EL (cell line): ENCODE results near the gene VAT1L.
A peak's percentile ranks its signal among the peaks of the same experiment; 100 is the strongest.

ENCODE experiments used
- DNase-seq: peaks from one replicate; pipeline ENCODE4 v3.0.0-alpha.2; 2016

The VAT1L gene

DNA sequence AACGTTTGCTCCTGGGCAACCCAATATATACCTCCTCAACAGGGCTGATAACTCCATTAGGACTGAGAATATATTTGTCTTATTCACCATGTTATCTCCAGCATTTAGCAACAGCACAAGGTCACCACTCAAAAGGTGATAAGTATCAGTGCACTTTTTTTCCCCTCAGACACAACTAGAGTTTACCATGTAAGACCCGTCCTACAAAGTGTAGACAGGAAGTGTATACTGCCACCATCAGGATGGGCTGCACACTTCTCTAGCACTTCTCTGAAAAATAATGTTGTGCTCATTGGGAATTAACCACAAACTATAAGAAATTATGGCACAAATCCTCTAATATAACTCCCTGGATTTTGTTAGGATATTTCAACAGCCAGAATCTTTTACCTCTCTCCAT lies 5.7 kb upstream of the VAT1L start:
- DNase-seq, result no peak

DNA sequence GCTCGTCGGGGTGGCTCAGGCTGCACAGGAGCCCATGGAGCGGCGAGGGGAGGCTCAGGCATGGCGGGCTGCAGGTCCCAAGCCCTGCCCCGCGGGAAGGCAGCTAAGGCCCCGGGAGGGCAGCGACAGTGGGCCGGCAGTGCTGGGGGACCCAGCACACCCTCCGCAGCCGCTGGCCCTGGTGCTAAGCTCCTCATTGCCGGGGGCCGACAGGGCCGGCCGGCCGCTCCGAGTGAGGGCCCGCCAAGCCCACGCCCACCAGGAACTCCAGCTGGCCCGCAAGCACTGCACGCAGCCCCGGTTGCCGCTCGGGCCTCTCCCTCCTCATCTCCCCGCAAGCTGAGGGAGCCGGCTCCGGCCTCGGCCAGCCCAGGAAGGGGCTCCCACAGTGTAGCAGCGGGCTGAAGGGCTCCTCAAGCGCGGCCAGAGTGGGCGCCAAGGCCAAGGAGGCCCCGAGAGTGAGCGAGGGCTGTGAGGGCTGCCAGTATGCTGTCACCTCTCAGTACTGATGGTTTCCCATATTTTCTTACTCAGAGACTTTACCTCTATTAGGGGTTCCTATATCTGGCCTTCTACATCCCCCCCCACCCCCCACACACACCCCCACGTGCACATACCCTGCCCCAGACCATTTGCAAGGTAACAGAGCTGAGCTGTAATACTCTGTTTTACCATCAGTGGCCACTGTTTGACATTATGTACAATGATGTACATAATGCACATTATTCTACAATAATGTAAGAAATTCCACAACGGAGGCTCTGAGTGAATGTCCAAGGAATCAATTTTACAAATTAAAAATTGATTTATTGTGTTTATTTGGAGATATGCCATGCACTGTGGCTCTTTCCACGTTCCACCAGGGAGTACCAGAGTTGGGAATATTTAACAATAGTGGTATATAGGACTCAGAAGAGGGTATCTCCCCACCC lies 3.7 kb upstream of the VAT1L start:
- DNase-seq, result no peak

DNA sequence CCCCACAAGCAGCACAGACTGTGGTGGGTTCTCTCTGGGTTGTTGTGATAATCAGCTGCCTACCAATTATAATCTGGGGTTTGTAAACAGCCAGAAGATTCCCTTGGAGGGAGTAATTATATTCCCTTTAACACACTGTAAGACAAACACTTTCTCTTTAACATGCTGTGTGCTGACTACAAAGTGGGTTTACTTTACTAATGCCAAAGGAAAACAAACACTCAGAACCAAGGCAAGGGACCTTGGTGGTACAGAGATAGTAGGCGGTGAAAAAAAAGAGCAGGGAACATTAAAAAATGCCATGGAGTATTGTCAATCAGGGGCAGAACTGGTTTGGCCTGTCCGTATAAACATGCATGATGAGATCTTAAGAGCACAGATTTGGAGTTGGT lies 3.0 kb upstream of the VAT1L start:
- no peak for DNase-seq

DNA sequence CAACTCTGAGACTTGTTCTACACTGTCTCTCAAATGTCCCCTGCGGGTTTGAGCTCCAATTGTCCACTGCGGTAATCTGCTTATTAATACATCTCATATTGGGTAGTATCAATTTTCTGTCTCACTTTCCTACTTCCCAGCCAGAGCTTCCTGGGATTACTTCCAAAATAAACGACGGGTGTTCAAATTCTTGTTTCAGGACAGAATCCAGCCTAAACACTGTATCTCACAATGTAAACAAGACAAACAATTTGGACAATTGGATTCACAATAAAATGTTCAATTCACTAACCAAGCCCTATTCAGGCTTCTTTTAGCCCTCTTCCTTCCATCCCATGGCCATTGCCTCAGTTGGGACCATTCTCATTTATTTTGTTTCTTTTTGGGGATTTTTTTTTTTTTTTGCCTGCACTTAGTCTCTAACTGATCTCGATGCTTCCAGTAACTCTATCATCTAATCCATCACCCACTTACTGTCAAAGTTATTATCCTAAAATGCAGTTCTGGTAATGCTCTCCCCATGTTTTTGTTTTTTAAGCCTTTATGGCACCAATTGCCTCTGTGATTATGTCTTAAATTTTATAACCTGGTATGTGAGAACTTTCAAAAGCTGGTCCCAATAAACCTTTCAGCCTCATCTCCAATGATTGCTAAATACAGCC lies 2.0 kb upstream of the VAT1L start:
- no peak for DNase-seq

DNA sequence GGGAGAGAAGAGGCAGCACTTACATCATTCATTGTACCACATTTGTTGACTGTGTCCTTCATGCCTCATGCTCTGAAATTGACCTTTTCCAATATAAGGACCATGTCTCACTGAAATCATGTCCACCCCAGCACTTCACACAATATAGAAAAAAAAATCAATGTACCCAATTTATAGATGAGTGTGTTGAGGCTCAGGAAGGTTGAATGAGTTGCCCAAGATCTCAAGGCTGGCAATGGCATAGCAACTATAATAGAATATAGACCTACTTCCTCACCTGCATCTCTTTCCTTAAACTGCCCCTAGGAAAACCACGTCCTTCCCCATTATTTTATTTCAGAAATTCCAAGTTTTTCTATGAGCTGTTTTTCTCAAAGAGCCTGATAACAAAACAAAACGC lies 912 bp upstream of the VAT1L start:
- no peak for DNase-seq

DNA sequence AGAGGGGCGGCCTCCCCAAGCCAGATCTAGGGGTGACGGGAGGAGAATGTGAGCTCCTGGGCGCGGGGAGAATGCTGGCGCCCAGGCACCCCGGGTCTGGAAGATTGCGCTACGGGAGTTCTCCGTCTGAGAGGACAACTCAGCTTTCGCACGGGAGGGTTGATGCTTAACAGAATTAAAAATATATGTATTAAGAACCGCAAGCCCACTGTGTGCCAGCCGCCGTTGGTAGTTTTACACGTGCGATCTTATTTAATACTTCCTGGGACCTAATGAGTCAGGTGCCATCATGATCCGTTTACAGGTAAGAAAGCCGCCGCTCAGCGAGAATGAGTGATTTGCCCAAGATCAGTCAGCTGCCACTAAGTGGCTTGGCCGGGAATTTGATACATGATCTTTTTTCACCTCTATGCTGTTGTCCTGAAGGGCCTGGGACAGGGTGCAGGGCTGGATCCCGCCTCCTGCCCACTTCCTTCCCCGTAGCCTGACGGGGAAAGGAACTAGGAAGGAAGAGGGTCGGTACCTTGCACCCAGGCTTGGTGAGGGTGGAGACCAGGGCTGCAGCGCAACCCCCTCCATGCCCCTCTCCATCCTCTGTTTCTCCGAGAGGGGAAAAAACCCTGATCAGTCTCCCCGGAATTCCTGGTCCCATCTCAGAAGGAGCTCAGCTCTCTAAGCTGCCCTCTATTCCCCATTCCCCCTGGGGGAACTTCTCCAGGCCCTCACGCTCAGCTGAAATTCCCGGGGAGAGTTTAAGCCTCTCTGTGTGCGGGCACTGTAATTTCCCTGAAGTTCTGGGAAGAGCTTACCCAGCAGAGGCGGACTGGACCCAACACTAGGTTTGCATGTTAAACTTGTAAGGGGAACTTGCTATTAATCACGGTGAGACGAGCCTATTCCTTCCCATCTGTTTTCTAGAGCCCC lies 983 bp downstream of the VAT1L start:
- DNase-seq, result no peak

DNA sequence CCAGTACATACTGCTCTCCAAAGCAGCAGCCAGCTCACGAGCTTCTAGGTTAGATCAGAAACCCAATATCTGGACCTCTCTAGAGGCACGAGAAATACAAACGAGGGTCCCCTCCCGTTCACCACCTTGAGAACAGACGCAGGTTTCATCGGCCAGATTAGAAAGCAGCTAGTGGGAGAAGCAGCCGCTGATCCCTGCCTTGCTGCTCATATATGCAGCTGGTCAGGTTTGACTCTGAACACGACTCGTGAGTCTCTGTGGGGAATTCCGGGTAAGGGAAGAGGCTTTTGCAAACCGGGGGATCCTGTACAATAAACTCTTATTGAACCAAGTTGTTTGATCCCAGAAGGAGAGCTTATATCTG lies 1.6 kb downstream of the VAT1L start:
- no peak for DNase-seq

DNA sequence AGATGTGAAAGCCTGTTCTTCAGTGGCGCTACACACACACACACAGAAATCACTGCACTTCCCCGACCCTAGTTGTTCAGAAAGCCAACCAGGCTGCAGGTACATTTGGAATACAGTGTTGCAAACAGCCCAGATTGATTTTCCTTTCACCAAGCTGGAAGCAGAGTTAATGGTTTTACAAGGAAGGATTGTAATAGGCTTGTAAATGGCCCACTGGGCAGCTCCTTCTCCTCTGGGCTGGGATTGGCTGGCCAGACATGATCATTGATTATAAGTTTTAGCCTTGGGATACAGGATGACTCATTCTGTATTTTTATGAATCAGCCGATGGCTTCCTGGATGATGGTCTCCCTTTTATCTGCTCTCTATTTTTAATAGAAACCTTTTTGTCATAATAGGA lies 2.5 kb downstream of the VAT1L start:
- DNase-seq, result no peak

DNA sequence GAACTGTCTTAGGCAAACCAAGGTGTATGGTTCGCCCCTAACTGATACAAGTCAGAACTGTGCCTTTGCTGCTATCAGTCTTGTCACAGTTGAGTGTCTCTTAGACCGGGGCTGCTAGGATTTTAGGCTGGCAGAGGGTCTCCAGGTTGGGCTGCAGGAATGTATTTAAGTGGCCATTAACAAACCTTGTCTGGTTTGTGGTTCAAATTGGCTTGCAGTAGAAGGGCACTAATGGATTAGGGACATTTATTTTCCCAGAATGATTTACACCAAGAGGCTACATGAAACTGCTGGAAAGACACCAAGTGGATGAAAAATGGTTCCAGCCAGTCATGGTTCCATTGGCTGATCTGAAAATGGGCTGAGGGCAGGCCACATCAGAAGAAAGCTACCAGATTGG lies 5.1 kb downstream of the VAT1L start:
- no peak for DNase-seq

DNA sequence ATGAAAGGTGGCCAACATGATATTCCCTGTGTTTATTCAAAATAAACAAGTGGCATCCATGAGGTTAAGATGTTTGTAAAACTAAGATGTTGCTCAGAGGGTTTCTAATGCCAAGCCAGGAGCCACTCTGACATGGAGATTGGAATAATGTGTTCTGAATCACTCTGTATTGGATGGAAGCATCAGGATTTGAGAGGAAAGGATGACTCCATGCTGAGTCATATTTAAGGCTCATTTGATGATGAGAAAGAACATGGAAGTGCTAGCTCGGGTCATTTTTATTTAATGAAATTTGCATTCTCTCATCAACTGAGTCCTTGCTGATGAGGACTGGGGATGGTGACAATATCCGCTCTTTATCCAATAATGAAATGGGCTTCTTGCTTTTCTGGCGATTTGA lies 6.2 kb downstream of the VAT1L start:
- peak; percentile 45 for DNase-seq

DNA sequence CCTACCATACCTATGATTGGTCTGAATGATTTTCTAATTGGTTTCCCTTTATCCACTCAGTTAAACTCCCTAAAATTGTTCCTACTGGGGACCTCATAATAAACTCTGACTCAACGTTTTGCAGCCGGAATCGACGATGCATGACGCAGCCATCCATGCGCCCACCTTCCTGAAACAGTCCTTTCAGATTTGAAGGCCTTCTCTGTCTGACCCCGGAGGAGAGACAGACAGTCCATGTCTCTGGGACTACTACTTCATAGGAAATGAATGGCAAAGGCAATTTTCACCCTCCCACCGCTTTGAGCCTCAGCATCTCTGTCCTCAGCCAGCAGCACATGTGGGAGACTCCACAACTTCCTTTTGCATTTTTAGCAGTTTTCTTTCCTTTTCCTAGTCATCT lies 13.5 kb downstream of the VAT1L start:
- DNase-seq, result no peak

DNA sequence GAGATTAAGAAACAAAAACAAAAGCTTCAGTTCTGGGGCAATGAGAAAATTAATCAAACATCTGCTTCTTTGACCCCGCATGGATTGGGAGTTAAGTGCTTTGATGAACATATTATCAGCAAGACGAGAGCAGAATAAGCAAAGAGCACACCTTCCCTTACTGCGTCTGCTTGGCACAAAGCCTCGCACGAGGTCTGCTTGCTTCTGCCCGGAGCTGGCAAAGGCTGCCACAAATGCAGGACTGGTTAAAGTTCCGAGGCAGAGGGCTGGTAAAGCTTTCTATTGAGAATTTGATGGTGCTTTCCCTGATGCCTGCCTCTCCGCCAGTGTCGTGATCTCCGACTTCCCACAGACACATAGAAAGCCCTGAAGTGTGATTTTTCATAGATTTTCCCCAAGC lies 17.0 kb downstream of the VAT1L start:
- DNase-seq, result no peak

DNA sequence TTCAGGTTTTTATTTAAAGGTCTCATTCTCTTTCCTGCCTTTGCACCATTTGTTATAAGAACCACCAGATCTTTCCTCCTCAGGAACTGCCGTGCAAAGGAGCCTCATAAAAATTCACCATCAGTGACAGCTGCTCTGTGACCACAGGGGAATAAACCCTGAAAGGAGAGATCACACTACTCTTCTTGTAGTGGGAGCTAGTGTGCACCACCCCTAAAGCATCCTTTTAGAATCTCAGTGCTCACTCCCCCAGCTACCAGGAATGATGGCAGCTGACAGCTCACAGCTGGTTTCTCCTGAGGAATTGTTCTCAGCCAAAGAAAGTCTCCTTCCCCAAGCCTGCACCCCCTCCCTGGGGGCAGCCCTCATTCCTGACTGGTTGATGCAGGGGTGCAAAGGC lies 18.7 kb downstream of the VAT1L start:
- DNase-seq, result no peak

DNA sequence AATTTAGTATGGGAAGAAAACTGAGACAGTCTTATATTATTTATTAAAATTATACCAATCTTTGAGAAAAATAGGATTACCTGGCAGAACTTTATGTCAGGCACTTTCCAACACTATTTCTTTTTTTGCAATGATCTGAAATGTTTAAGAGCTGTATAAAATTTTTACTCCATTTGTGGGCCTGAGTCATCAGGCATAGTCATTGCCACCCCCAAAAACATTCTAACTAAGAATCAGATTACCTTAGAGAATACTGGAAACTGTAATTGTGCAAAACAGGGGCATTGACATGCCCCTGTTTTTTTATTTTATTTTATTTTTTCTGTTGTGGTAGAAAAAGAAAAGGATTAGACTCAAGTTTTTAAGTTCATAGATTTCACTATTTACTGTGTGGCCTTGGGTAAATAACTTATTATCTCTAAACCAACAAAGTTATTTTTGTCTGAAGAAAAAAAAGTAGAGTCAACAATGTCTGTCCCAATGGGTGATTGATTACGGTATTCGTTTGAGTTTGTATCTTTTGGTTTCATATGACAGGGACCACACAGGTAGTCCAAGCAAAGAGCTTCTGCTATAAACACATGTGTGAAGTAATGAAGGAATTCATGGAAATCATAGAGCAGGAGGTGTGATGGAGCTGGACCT lies 24.6 kb downstream of the VAT1L start:
- DNase-seq, result no peak

DNA sequence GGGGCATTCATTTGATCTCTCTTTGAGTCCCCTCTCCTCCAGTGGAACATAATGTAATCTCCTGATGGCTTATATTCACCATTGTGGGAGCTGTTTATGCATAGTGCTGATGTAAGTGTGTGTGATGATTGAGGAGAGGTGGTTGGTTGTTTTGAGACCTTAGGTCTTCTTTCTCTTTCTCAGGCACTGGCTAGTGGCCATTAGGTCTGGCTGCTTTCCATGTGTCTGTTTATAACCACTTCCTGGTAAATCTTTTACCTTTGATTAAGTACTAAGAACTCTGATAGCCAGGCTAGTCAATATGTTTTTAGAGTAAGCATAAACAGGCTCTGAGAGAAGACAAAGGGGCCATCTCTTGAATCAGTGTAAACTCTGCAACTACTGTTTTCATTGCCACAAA lies 27.9 kb downstream of the VAT1L start:
- no peak for DNase-seq

DNA sequence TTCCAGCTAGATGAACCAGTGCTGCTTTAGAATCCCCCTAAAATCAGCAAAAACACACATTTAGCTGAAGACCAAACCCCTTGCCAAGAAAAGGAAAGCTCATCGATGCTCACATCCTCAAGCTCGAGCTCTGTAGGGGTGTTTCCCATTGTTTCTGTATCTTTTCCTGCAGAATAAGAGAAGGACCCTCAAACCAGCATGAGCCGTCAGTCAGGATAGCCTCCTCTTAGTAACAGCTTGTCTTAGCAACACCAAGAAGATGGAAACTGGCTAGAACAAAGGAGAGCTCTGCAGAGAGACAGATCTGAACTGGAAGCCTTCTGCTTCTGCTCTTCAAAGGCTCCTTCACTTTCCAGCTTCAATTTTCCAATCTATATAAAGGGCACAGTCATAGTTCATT lies 32.0 kb downstream of the VAT1L start:
- no peak for DNase-seq

DNA sequence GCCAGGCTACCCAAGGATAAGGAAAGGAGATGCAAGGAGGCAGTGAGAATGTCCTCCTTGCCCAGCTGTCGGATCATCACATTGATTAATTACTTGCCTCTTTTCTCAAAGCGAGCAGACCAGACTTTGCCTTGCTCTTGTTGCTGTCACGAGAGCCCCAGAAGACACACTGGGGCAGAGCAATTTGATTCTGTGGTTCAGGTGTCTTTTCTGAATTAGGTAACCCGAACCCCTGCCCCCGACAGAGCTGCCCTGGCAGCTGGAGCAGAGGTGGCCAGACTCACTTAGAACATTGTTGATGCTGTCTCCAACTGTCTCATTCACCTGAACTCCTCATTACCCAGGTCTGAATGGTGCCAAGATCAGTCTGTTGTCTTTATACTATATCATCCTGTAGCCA lies 34.3 kb downstream of the VAT1L start:
- DNase-seq, result no peak

DNA sequence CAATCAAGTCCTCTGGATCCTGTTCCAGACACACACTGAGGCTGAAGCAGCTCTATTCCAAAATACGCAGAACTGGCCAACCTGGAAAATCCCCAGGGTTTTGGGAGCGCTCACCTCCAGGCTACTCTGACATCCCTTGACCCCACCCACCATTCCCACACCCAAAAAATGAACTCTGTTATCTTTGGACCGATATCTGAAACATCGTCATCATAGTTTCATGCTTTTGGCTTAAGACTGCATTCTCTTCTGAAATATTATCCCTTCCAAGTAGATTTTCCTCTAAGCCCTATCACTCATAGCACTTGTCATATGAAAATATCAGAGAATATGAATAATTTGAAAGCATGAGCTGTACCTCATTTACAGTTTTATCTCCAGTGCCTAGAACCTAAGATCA lies 34.7 kb downstream of the VAT1L start:
- DNase-seq, result no peak

DNA sequence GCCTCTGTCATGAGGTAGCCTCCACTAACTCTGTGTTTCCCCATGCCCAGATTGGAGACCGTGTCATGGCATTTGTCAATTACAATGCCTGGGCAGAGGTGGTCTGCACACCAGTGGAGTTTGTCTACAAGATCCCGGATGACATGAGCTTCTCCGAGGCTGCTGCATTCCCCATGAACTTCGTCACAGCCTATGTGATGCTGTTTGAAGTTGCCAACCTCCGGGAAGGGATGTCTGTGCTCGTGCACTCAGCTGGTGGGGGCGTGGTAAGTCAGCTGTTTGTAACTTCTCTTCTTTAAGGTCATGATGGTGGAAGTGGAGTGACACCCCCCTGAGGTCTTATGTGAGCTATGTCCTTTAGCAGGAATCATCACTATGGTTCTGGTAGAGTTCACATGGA lies 36.8 kb downstream of the VAT1L start:
- DNase-seq, result no peak

DNA sequence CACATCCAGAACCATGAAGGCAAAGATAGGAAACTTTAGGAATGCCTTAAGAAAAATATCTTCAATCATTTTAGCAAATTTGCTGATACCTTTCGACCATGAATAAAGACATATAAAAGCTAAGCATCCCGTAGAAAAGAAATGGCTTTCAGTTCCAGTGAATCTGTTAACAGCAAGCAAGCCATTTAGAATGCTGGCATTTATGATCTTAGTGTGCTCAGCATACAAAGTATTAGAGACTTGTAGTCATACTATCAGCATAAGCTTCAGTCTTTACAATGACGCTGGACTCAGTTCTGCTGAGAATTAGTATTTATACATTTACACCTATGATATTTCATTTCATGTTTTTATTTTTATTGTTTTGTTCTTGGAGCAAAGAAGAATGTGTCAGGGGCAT lies 38.7 kb downstream of the VAT1L start:
- no peak for DNase-seq

DNA sequence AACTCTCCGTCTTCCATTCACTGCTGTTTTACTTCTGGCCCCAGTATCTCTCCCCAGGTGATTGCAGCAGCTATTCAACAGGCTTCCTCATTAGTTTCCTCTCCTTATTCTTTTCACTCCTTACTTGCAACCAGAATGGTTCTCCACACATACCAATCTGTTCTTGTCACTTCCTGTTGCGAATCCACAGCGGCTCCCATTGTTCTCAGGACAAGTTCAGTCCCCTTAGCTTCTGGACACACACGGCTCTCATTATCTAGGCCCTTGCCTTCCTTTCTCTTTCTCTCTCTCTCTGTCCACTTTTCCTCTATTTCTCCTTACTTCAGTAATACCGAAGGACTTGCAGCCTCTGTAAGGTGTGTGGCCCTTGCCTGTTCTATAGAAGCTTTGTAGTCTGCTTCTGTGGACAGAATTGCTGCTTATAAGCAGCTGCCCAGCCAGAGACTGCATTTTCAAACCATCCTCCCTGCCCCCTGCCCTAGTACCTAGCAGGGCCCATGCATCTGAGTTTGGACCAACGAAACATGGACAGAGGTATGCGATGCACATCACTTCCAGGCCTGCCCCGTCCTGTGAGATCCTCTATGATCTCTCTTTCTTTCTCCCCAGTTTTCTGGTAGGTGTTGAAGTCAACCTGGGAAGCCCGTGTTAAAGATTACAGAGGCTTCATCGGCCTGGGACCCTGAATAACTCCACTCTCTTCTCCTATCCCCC lies 45.7 kb downstream of the VAT1L start:
- DNase-seq, result peak; percentile 79
